Stomach (tissue), 9 donors: ENCODE results near the gene PRSS21. TPM values are rescaled to one million over a fixed set of nuclear protein-coding genes. Genes with fewer than 3 reads are reported as not detected.

Experiments
- DNase-seq, 2 donors: peaks; one replicate each; pipeline versions ENCODE4 v3.0.0 to v3.0.0-alpha.2; 2013 to 2019
- H3K27ac ChIP-seq, 5 donors: fragments of 200-600 bp in 4 of 5; sonication (generic) in 4 of 5; one replicate each; pipeline ENCODE4 v1.5.1; 2013 to 2019; ENCODE audit warnings: mild to moderate bottlenecking in 1 of 5, moderate library complexity in 1 of 5
- H3K27me3 ChIP-seq, 3 donors: fragments of 200-600 bp; sonication (generic); one replicate each; pipeline ENCODE4 v1.5.1; 2017 to 2019; ENCODE audit warnings: mixed run types in 1 of 3
- H3K36me3 ChIP-seq, 4 donors: fragments of 200-600 bp; sonication (generic); 1 replicate in 3 of 4; 2 replicates in 1 of 4; pipeline ENCODE4 v1.5.1; 2016 to 2019
- H3K4me1 ChIP-seq, 4 donors: fragments of 200-600 bp; sonication (generic); one replicate each; pipeline ENCODE4 v1.5.1; 2016 to 2019
- H3K4me3 ChIP-seq, 4 donors: fragments of 200-600 bp; sonication (generic) in 3 of 4; one replicate each; pipeline ENCODE4 v1.5.1; 2016 to 2019; ENCODE audit warnings: mild to moderate bottlenecking in 1 of 4
- H3K9me3 ChIP-seq, 4 donors: fragments of 200-600 bp; sonication (generic); one replicate each; pipeline ENCODE4 v1.5.1; 2016 to 2019
- CTCF ChIP-seq, 7 experiments: fragments of 450-650 bp in 4 of 7; fragments of 200-600 bp in 3 of 7; sonication (generic) in 3 of 7; IDR thresholded peaks; one replicate each; pipeline ENCODE4 v1.5.1; 2016 to 2019; ENCODE audit warnings: antibody characterized with exemption in 7 of 7, control low read depth in 2 of 7, mild to moderate bottlenecking in 1 of 7
- EP300 ChIP-seq: sonication (generic); formaldehyde crosslinking; IDR thresholded peaks from one replicate; pipeline ENCODE4 v1.6.1; 2017; ENCODE audit warnings: antibody characterized with exemption
- POLR2A ChIP-seq, 4 donors: fragments of 450-650 bp; IDR thresholded peaks; one replicate each; pipeline ENCODE4 v1.6.1; 2016; ENCODE audit warnings: antibody characterized with exemption in 4 of 4, control low read depth in 2 of 4, mild to moderate bottlenecking in 1 of 4, moderate library complexity in 1 of 4
- POLR2AphosphoS5 ChIP-seq, 3 donors: sonication (generic); formaldehyde crosslinking; IDR thresholded peaks; one replicate each; pipeline ENCODE4 v1.6.1; 2016; ENCODE audit warnings: antibody characterized with exemption in 3 of 3
- WGBS, 5 donors: extraction: QIAGEN DNeasy Blood & Tissue Kit in 3 of 5; methylation state at CpG; one replicate each; pipeline versions ENCODE4 v1.1.5 to v1.1.7; 2013 to 2018; 5-methylcytosine and 5-hydroxymethylcytosine counted together
- intact Hi-C: fragments of 100-400 bp; cut with DNase I; formaldehyde crosslinking; loops from one replicate; pipeline ENCODE4 v1.15.1; 2023; ENCODE audit warnings: low total_unique reads
- polyA plus RNA-seq, 3 donors: library from polyadenylated mRNA; stranded (reverse); fragments of 200-250 nt; gene quantifications; one replicate each; pipeline ENCODE4 v1.2.3, GENCODE V29; 2013
- total RNA-seq, 5 donors: library from RNA; depleted of rRNA; stranded (reverse); fragments of >200 nt; gene quantifications; one replicate each; pipeline versions ENCODE4 v1.1.0 to v1.2.3, GENCODE V29; 2014 to 2016
- donor health status: healthy with polysubstance abuse.
- donor health status: Bipolar disorder and iron deficiency.
- donor health status: healthy.

The PRSS21 gene
- total and polyA plus RNA-seq, 8 donors, result 0.50 to 2.9 (median 0.88) TPM; not detected in 4

GRCh38 chr16:2792940-2793339, 24.1 kb upstream of the PRSS21 start:
- Histone ChIP-seq H3K9me3 (no peaks in the 10 kb centered on the region), H3K36me3 (no peaks in the 10 kb centered on the region), H3K27ac (no peak overlapping the region), H3K4me1 (peaks cover 0 to 30% (median 3%) of the 10 kb centered on the region in 4 donors), H3K27me3 (peaks cover 0 to 55% (median 3%) of the 10 kb centered on the region in 3 donors), H3K4me3 (no peak overlapping the region)
- no peak for DNase-seq
- TF ChIP-seq POLR2A (IDR thresholded peaks at IDR 0.05) (no peak), EP300 (no peak), POLR2AphosphoS5 (IDR thresholded peaks at IDR 0.05) (no peak), CTCF (IDR thresholded peaks at IDR 0.05) (no peak)
- intact Hi-C loops, result no loop called here
- 87 to 93% (median 93%) methylated on average over 10 of the region's 10 CpGs for WGBS, 5 donors

GRCh38 chr16:2795395-2796143, 21.5 kb upstream of the PRSS21 start:
- H3K4me3 ChIP-seq, result no peak overlapping the region
- intact Hi-C loops, result no loop called here
- peak overlapping the region in 2 of 5 donors; percentile 76 to 79 for H3K27ac ChIP-seq
- H3K36me3 ChIP-seq, result no peaks in the 10 kb centered on the region
- DNase-seq, result peak in 1 of 2 donors; percentile 44
- TF ChIP-seq EP300 (no peak), POLR2AphosphoS5 (IDR thresholded peaks at IDR 0.05) (no peak), CTCF (IDR thresholded peaks at IDR 0.05) (no peak), POLR2A (IDR thresholded peaks at IDR 0.05) (no peak)
- H3K4me1 ChIP-seq, result peaks cover 0 to 40% (median 3%) of the 10 kb centered on the region in 4 donors
- no peaks in the 10 kb centered on the region for H3K9me3 ChIP-seq
- 54 to 65% (median 58%) methylated on average over 7 of the region's 7 CpGs for WGBS, 5 donors
- H3K27me3 ChIP-seq, result peaks cover 0 to 51% (median 4%) of the 10 kb centered on the region in 3 donors

GRCh38 chr16:2798723-2799204, 18.3 kb upstream of the PRSS21 start:
- Histone ChIP-seq H3K27ac (no peak overlapping the region), H3K4me1 (peaks cover 0 to 34% (median 3%) of the 10 kb centered on the region in 4 donors), H3K27me3 (peaks cover 0 to 38% (median 4%) of the 10 kb centered on the region in 3 donors), H3K36me3 (no peaks in the 10 kb centered on the region), H3K9me3 (peaks cover 0 to 4% (median 2%) of the 10 kb centered on the region in 4 donors), H3K4me3 (no peak overlapping the region)
- TF ChIP-seq EP300 (no peak), POLR2A (IDR thresholded peaks at IDR 0.05) (no peak), POLR2AphosphoS5 (IDR thresholded peaks at IDR 0.05) (no peak), CTCF (IDR thresholded peaks at IDR 0.05) (no peak)
- DNase-seq, result no peak
- intact Hi-C loops, result no loop called here
- 79 to 92% (median 85%) methylated on average over 8 to 39 of the region's 39 CpGs for WGBS, 5 donors

GRCh38 chr16:2799205-2799858, 17.7 kb upstream of the PRSS21 start:
- Histone ChIP-seq H3K27me3 (peaks cover 0 to 33% (median 4%) of the 10 kb centered on the region in 3 donors), H3K9me3 (peaks cover 0 to 10% (median 8%) of the 10 kb centered on the region in 4 donors), H3K36me3 (no peaks in the 10 kb centered on the region), H3K4me1 (peaks cover 0 to 28% (median 3%) of the 10 kb centered on the region in 4 donors), H3K4me3 (no peak overlapping the region), H3K27ac (peak overlapping the region; percentile 37 to 76 (median 54))
- WGBS, 5 donors, result 74 to 85% (median 79%) methylated on average over 19 to 21 of the region's 21 CpGs
- intact Hi-C loops, result no loop called here
- no peak for DNase-seq
- TF ChIP-seq CTCF (IDR thresholded peaks at IDR 0.05) (no peak), POLR2A (IDR thresholded peaks at IDR 0.05) (no peak), POLR2AphosphoS5 (IDR thresholded peaks at IDR 0.05) (no peak), EP300 (no peak)
